GM23338 (cell line): Measurements from ENCODE around the gene CDKAL1.

Experiments
- CREB1 ChIP-seq: fragments of 250-450 bp; sonication (Bioruptor Pico); IDR thresholded peaks from 2 replicates; pipeline ENCODE4 v1.5.0; 2020; ENCODE audit warnings: low read depth, mild to moderate bottlenecking, moderate library complexity
- CTCF ChIP-seq, 2 experiments: fragments of 200-600 bp in 1 of 2; sonication (generic) in 1 of 2; conservative IDR thresholded peaks; 2 replicates each; pipeline versions ENCODE4 v1.5.1 to v1.6.1; 2016 to 2017; ENCODE audit warnings: antibody characterized with exemption in 2 of 2, low read depth in 2 of 2, mild to moderate bottlenecking in 2 of 2, moderate library complexity in 1 of 2
- ETS1 ChIP-seq: IDR thresholded peaks from 2 replicates; pipeline ENCODE4 v1.6.1; 2016; ENCODE audit warnings: antibody characterized with exemption
- EZH2 ChIP-seq: fragments of 200-600 bp; sonication (generic); IDR thresholded peaks from one replicate; pipeline ENCODE4 v1.8.0; 2017; ENCODE audit warnings: antibody characterized with exemption, mild to moderate bottlenecking, low read depth; ENCODE audit not compliant: unreplicated experiment
- EZH2phosphoT487 ChIP-seq: fragments of 200-600 bp; sonication (generic); IDR thresholded peaks from one replicate; pipeline ENCODE4 v1.8.1; 2018; ENCODE audit warnings: antibody characterized with exemption; ENCODE audit not compliant: unreplicated experiment
- JUNB ChIP-seq: IDR thresholded peaks from one replicate; pipeline ENCODE4 v1.6.1; 2016; ENCODE audit warnings: antibody characterized with exemption; ENCODE audit not compliant: unreplicated experiment
- NANOG ChIP-seq: IDR thresholded peaks from 2 replicates; pipeline ENCODE4 v1.6.1; 2016; ENCODE audit warnings: antibody characterized with exemption, borderline replicate concordance
- POLR2AphosphoS5 ChIP-seq: IDR thresholded peaks from 2 replicates; pipeline ENCODE4 v1.6.1; 2016; ENCODE audit warnings: antibody characterized with exemption, low read depth
- REST ChIP-seq: IDR thresholded peaks from one replicate; pipeline ENCODE4 v1.6.1; 2018; ENCODE audit warnings: antibody characterized with exemption; ENCODE audit not compliant: unreplicated experiment
- STAT1 ChIP-seq: IDR thresholded peaks from one replicate; pipeline ENCODE4 v1.6.1; 2016; ENCODE audit warnings: antibody characterized with exemption; ENCODE audit not compliant: unreplicated experiment

- no peak for TF ChIP-seq POLR2AphosphoS5
- TF ChIP-seq CTCF (conservative IDR thresholded peaks at IDR 0.05; ENCODE audit: low read depth in 2 of 2), result no peak
- no peak for TF ChIP-seq EZH2
- TF ChIP-seq NANOG, result no peak
- no peak for TF ChIP-seq EZH2phosphoT487
- no peak for TF ChIP-seq STAT1
- TF ChIP-seq REST, result no peak
- no peak for TF ChIP-seq ETS1
- TF ChIP-seq CREB1 (CRISPR knock-in tag), result no peak
- no peak for TF ChIP-seq JUNB
These were observed 302.9 kb downstream of the CDKAL1 start for GRCh38 chr6:20837189-20837588.
